DND-41 (cell line): Measurements from ENCODE around the gene METAP1D.
"Not testable (repeated sequence)": the region's sequence is repeated elsewhere in the genome, so short reads cannot be mapped to it uniquely, and the experiment has no call there.

Source experiments
- ATAC-seq: fragments of 200-7000 bp; cut with Tn5 transposase; 3 replicates; pipeline ENCODE4 v1.9.1; 2021; ENCODE audit warnings: low read depth; ENCODE audit not compliant: insufficient read depth
- DNase-seq: peaks from one replicate; pipeline ENCODE4 v3.0.0-alpha.2; 2020
- H2AFZ ChIP-seq: 2 replicates; pipeline ENCODE4 v1.6.0; 2012; ENCODE audit warnings: low read depth, low read length
- H3K27ac ChIP-seq: 2 replicates; pipeline ENCODE4 v1.5.1; 2012; ENCODE audit warnings: low read length, inconsistent platforms
- H3K27me3 ChIP-seq: fragments of 200-600 bp; sonication (generic); 2 replicates; pipeline ENCODE4 v1.6.0; 2012; ENCODE audit warnings: low read length, mild to moderate bottlenecking, inconsistent platforms; ENCODE audit not compliant: insufficient read depth, poor library complexity
- H3K36me3 ChIP-seq: 2 replicates; pipeline ENCODE4 v1.5.1; 2012; ENCODE audit warnings: low read length, inconsistent platforms; ENCODE audit not compliant: insufficient read depth
- H3K4me1 ChIP-seq: 2 replicates; pipeline ENCODE4 v1.5.1; 2012; ENCODE audit warnings: mild to moderate bottlenecking, low read length; ENCODE audit not compliant: insufficient read depth
- H3K4me2 ChIP-seq: 2 replicates; pipeline ENCODE4 v1.6.0; 2012; ENCODE audit warnings: mild to moderate bottlenecking, moderate library complexity, low read length, inconsistent platforms; ENCODE audit not compliant: insufficient read depth
- H3K4me3 ChIP-seq, 2 experiments: fragments of 200-600 bp in 1 of 2; shearing (Covaris generic) in 1 of 2; 2 replicates each; pipeline ENCODE4 v1.5.1; 2012 to 2016; ENCODE audit warnings: inconsistent platforms in 2 of 2, low read length in 2 of 2, mild to moderate bottlenecking in 2 of 2, low read depth in 1 of 2, moderate library complexity in 1 of 2
- H3K79me2 ChIP-seq: 2 replicates; pipeline ENCODE4 v1.6.0; 2012; ENCODE audit warnings: low read length, inconsistent platforms; ENCODE audit not compliant: insufficient read depth
- H3K9ac ChIP-seq: 2 replicates; pipeline ENCODE4 v1.6.0; 2012; ENCODE audit warnings: low read depth, mild to moderate bottlenecking, inconsistent platforms, low read length, moderate library complexity
- H3K9me3 ChIP-seq: 2 replicates; pipeline ENCODE4 v1.5.1; 2012; ENCODE audit warnings: low read length, moderate library complexity, mild to moderate bottlenecking, inconsistent platforms; ENCODE audit not compliant: insufficient read depth, severe bottlenecking
- H4K20me1 ChIP-seq: 2 replicates; pipeline ENCODE4 v1.6.0; 2012; ENCODE audit warnings: low read length; ENCODE audit not compliant: insufficient read depth
- EZH2 ChIP-seq: IDR thresholded peaks from 3 replicates; pipeline ENCODE4 v1.6.1; 2012; ENCODE audit warnings: borderline replicate concordance, low read depth, mild to moderate bottlenecking, moderate library complexity, low read length, inconsistent platforms; ENCODE audit not compliant: severe bottlenecking
- TF ChIP-seq, protein P1 (sequence below): IDR thresholded peaks from 2 replicates; pipeline ENCODE4 v1.5.1; 2012; ENCODE audit warnings: borderline replicate concordance, low read length, moderate library complexity, mild to moderate bottlenecking; ENCODE audit not compliant: poor library complexity, severe bottlenecking; ENCODE audit errors: extremely low read depth

The METAP1D gene

DNA sequence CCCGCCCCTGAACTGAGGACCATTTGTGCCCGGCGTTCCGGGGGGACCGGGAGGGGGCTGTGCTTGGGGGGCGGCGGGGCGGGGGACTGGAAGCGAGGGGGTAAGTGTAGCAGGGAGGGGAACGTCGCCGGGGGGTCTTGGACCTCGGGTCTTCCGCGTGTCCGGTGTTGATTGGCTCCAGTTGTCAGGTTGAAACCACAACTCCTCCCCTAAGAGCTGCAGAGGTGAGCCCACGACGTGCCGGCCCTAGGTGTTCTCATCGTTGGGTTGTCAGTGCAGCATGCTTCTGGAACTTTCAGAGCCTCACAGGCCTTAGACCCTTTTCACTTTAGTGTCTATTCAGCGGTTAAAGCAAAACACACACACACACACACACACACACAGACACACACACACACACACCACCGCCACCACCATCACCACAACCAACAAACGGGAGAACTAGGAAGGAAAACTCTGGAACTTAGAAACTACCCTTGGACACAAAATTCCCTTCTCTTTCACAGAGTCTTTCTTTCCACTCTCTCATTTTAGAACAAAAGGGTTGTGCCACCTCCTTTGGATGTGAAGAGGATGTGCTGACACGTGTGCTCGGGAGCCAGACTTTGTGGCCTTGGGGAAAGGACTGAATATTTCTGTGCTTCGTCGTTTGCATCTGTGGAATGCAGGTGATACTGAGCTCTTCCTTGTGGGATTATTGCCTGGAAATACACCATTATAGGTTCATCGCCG is 109.7 kb downstream of the METAP1D start:
- no peak for DNase-seq
- no peak overlapping the region for H3K4me3 ChIP-seq
- H3K9ac ChIP-seq, result no peak overlapping the region
- H3K36me3 ChIP-seq, result no peaks in the 10 kb centered on the region
- no peak overlapping the region; the same call in 1 of the 2 replicates for H2AFZ ChIP-seq
- H3K9me3 ChIP-seq, result no peaks in the 10 kb centered on the region
- H4K20me1 ChIP-seq, result no peaks in the 10 kb centered on the region
- no peaks in the 10 kb centered on the region for H3K79me2 ChIP-seq
- H3K27ac ChIP-seq, result no peak overlapping the region
- TF ChIP-seq EZH2, result no peak
- TF ChIP-seq, protein P1, sequence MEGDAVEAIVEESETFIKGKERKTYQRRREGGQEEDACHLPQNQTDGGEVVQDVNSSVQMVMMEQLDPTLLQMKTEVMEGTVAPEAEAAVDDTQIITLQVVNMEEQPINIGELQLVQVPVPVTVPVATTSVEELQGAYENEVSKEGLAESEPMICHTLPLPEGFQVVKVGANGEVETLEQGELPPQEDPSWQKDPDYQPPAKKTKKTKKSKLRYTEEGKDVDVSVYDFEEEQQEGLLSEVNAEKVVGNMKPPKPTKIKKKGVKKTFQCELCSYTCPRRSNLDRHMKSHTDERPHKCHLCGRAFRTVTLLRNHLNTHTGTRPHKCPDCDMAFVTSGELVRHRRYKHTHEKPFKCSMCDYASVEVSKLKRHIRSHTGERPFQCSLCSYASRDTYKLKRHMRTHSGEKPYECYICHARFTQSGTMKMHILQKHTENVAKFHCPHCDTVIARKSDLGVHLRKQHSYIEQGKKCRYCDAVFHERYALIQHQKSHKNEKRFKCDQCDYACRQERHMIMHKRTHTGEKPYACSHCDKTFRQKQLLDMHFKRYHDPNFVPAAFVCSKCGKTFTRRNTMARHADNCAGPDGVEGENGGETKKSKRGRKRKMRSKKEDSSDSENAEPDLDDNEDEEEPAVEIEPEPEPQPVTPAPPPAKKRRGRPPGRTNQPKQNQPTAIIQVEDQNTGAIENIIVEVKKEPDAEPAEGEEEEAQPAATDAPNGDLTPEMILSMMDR, result no peak
- no peak for ATAC-seq
- no peak overlapping the region for H3K4me2 ChIP-seq
- H3K4me1 ChIP-seq, result no peaks in the 10 kb centered on the region
- no peaks in the 10 kb centered on the region for H3K27me3 ChIP-seq

DNA sequence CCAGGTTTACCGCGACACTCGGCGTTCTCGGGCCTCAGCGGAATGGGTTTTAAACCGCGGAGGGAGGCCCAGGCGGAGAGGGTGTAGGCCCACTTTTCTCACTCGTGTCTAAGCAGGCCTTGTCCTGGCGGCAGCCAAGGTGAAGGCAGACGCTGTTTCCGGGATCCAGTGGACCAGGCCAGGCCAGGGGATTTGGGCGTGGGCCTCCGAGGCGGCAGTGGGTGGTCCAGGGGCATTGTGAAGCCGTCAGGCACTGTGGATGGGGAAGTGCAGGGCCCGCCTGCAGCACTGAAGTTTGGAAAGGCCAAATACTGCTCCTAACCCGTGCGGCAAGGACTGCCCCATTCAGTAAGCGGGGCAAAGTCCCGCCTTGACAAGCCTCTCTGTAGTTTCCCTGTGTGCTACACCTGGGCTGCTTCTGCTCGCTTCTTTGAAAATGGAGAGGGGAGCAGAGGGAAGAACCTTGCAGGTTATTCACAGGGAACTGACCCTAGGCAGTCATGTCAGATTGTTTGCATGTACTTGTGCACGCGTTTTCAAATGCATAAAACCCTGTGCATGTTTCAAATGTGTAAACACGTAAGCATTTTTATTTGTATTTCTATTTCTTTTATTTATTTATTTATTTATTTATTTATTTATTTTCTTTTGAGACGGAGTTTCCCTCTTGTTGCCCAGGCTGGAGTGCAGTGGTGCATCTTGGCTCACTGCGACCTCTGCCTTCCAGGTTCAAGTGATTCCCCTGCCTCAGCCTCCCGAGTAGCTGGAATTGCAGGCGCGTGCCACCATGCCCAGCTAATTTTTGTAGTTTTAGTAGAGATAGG is 110.4 kb downstream of the METAP1D start:
- no peak for ATAC-seq
- no peaks in the 10 kb centered on the region for H4K20me1 ChIP-seq
- no peaks in the 10 kb centered on the region for H3K79me2 ChIP-seq
- 0 out of 2 replicates have a peak overlapping the region, but pooled peaks have one; percentile 2 for H2AFZ ChIP-seq
- TF ChIP-seq EZH2, result no peak
- TF ChIP-seq, protein P1, result no peak
- no peak overlapping the region for H3K27ac ChIP-seq
- H3K4me3 ChIP-seq, result no peak overlapping the region
- DNase-seq, result no peak
- no peak overlapping the region for H3K4me2 ChIP-seq
- H3K4me1 ChIP-seq, result no peaks in the 10 kb centered on the region
- no peaks in the 10 kb centered on the region for H3K9me3 ChIP-seq
- no peaks in the 10 kb centered on the region for H3K36me3 ChIP-seq
- H3K27me3 ChIP-seq, result no peaks in the 10 kb centered on the region
- no peak overlapping the region for H3K9ac ChIP-seq

DNA sequence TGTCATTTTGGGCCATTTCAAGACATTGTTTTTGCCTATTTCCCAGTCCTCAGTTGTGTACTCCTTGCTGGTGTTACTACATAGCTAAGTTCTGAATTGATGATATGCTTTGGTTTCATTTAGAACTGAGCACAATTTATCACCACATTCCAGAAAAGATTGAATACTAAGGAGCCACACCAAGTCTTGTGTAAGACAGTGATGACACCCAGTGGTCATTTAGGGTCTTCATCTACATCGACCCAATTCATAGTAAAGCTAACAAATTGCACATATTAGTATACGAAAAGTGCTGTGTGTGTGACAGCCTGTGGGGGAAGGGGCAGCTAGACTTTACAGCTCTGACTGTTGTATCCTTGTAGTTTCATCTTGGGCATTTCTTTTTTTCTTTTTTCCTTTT is 113.9 kb downstream of the METAP1D start:
- TF ChIP-seq, protein P1, result peak; percentile 64
- no peak for TF ChIP-seq EZH2
- ATAC-seq, result peak; percentile 71
- no peaks in the 10 kb centered on the region for H3K36me3 ChIP-seq
- no peaks in the 10 kb centered on the region for H3K27me3 ChIP-seq
- no peak overlapping the region for H3K4me3 ChIP-seq
- no peaks in the 10 kb centered on the region for H3K79me2 ChIP-seq
- DNase-seq, result no peak
- H3K9ac ChIP-seq, result no peak overlapping the region
- H3K4me2 ChIP-seq, result no peak overlapping the region
- no peaks in the 10 kb centered on the region for H3K9me3 ChIP-seq
- no peak overlapping the region for H3K27ac ChIP-seq
- no peaks in the 10 kb centered on the region for H4K20me1 ChIP-seq
- no peaks in the 10 kb centered on the region for H3K4me1 ChIP-seq
- H2AFZ ChIP-seq, result no peak overlapping the region

DNA sequence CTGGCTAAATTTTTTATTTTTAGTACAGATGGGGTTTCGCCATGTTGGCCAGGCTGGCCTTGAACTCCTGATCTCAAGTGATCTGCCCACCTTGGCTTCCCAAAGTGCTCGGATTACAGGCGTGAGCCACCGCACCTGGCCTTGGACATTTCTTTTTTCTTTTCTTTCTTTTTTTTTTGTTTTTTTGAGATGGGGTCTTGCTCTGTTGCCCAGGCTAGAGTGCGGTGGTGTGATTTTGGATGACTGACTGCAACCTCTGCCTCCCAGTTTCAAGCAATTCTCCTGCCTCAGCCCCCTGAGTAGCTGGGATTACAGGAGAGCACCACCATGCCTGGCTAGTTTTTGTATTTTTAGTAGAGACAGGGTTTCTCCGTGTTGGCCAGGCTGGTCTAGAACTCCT is 114.4 kb downstream of the METAP1D start:
- not testable (repeated sequence) for H2AFZ ChIP-seq, H3K79me2 ChIP-seq, H3K4me3 ChIP-seq, H4K20me1 ChIP-seq, H3K9me3 ChIP-seq, H3K4me2 ChIP-seq, H3K27ac ChIP-seq, H3K27me3 ChIP-seq, H3K4me1 ChIP-seq, H3K9ac ChIP-seq, ATAC-seq, DNase-seq, H3K36me3 ChIP-seq
